ENCODE results near the gene MOGAT3.
"Not testable (repeated sequence)": the region's sequence is repeated elsewhere in the genome, so short reads cannot be mapped to it uniquely, and the experiment has no call there.

The MOGAT3 gene

GRCh38 chr7:101203740-101204738, 3.2 kb upstream of the MOGAT3 start:
- DNase-seq = not testable (repeated sequence)

DNA sequence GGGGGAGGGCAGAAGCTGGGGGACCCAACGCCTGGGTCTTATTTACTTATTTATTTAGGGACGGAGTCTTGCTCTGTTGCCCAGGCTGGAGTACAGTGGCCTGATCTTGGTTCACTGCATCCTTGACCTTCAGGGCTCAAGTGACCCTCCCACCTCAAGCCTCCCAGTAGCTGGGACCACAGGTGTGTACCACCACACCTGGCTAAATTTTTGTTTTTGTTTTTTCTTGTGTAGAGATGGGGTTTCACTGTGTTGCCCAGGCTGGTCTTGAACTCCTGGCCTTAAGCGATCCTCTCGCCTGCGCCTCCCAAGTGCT, 1.7 kb upstream of the MOGAT3 start:
- DNase-seq = no peak

DNA sequence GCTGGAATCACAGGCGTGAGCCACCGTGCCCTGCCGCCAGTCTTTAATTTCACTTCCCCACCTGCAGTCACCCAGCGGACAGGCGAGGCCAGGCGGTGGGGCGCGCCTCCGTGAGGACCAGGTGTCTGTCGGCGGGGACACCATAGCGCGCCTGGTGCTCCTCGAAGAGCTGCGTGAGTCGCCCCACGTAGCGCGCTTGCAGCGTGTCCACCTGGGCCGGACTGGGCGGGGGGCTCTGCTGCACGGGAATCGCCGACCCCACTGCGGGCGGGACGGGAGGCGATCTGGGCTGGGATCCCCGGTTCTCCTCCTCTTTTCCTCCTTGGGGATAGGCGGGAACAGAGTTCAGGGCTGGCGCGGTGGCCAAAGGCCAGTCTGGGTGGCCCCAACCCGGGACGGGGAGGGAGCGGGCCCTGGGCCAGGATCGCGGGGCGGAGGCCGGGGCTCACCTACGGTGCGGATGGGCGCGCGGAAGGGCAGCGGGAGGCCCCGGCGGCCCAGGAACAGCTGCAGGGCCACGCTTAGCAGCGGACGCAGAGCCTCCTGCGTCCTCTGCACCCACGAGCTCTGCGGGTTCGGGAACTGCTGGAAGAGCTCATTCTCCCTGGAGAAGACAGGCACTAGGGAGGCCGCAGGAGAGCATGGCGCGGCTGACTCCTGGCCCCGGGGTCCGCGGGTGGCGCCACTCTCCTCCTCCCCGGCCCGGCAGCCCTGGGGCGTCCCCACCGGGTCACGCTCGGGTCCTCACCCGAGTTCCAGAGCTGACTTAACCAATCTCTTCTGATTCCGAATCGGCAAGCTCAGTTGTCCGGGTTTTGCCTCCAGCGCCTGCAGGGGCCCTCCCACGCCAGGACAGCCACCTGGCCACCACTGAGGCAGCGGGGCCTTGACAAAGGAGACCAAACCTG, 1.1 kb upstream of the MOGAT3 start:
- DNase-seq = no peak

GRCh38 chr7:101200504-101200861, 353 bp downstream of the MOGAT3 start:
- no peak for DNase-seq

- DNase-seq = not testable (repeated sequence)
Observed at GRCh38 chr7:101199522-101199921, 1.3 kb downstream of the MOGAT3 start.

GRCh38 chr7:101198476-101198875, 2.4 kb downstream of the MOGAT3 start:
- no peak for DNase-seq

DNA sequence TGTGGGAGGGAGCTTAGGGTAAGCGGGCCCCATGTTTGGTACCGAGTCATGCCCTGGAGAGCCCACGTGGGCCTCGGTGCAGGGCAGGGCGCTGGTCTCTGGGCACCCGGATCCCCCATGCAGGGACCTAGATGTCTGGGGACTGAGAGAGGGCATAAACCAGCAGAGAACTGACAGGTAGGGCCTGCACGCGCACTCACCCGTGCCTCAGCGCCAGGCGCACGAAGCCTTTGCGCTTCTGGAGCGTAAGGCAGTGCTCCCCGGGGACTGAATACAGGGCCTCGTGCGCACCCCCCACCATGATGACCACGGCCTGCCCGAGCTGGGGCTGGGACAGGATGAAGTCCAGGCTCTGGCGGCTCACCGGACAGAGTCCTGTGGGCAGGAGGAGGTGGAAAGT, 2.8 kb downstream of the MOGAT3 start:
- no peak for DNase-seq

DNA sequence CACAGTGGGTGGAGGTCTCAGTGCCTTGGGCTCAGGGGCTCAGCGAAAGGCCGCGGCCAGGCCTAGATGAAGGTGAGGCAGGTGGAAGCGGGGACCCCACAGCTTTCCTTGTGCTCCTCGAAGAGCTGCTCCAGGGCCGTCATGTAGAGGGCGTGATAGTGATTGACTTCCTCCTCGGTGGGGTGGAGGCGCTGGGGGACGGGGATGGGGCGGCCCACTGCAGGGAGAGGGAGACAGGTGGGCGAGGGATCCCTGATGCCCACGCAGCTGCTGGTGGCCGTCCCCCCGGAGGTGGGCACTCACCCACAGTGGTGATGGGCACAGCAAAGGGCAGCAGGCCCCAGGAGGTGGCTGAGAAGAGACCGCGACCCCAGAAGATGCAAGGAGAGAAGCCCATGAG, 5.0 kb downstream of the MOGAT3 start:
- DNase-seq = no peak

GRCh38 chr7:101189109-101189508, 11.7 kb downstream of the MOGAT3 start:
- no peak for DNase-seq

DNA sequence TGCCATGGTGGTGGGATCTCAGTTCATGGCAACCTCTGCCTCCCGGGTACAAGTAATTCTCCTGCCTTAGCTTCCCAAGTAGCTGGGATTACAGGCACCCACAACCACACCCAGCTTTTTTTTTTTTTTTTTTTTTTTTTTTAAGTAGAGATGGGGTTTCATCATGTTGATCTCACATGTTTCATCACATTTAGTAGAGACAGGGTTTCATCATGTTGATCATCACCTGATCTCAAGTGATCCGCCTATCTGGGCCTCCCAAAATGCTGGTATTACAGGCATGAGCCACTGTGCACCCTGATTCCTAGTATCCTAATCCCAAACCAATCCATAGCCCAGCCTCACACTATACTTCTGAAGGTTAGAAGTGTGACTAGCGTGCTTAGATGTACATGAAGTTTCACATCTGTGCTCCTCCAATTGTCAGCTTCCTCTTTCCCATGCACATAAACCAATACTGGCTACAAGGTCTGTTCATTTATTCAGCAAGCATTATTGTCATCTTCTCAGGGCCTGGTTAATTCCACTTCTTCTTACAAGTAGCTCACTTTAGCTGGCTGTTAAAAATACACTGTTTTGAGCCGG, 13.9 kb downstream of the MOGAT3 start:
- DNase-seq = no peak

DNA sequence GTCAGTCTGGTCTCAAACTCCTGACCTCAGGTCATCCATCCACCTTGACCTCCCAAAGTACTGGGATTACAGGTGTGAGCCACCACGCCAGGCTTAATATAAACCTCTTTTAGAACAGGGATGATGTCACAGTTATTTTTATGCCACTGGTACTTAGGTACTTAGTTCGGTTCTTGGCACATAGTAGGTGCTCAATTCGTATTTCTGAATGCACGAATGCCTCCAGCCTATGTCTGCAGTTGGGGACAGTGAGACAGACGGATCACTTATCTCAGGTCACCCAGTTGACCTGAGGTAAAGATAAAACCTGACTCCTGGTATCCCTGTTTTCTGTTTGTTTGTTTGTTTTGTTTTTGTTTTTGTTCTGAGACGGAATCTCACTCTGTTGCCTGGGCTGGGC, 14.6 kb downstream of the MOGAT3 start:
- DNase-seq = no peak

- DNase-seq = no peak
Observed at GRCh38 chr7:101185258-101185839, 15.5 kb downstream of the MOGAT3 start.

DNA sequence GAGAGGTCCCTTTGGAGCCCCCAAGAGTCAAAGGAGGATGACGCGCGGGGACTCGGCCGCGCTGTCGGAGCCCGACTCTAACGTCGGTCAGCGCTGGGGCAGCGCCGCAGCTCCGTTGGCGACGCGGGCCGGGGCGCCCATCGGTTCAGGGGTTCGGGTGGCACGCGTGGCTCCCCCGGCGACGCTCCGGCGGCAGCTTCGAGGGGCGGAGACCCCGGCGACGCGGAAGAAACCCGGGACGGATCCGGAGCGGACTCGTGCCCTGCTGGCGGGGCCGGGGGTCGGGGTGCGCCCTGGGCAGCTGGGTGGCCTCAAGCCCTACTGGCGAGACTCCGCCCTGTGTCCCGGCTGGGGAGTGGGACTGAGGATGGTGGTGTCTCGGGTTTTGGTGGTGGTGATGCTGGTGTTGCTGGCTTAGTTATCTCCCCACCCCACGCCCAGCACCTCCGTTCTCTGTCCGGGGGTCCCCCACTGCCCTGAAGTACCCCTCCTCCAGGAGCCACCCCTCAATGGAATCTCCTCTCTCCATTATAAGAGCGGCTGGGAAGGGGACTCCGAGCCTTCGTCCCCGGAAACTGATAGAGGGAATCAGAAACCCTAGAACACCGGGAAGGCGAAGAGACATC, 20.6 kb downstream of the MOGAT3 start, which contains the start of gene NAT16:
Gene NAT16, minus strand, starts transcription at position 164 of the 626 bp plus-strand sequence. CDS start 5,486 bp downstream, outside the sequence.
- no peak for DNase-seq

GRCh38 chr7:101179713-101180112, 21.1 kb downstream of the MOGAT3 start:
- DNase-seq = no peak

- DNase-seq = no peak
Observed at GRCh38 chr7:101179117-101179516, 21.7 kb downstream of the MOGAT3 start.

DNA sequence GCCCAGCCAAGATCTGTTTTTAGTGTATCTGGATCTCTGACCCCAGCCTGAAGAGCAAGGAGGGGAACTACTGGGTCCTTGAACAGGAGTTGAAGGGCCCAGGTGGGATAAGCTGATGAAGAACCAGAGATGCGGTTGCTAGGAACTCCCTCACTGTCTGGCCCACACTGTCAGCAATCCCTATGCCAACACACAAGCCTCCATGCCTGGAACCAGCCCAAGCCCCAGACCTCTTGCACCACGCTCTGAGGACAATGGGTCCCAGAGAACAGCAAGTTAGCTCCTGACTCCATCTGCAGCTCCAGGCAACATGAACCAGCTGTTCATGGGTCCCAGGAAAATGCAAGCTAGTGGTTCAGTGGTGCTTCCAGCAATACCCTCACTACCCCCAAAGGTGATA, 23.2 kb downstream of the MOGAT3 start:
- DNase-seq = no peak

DNA sequence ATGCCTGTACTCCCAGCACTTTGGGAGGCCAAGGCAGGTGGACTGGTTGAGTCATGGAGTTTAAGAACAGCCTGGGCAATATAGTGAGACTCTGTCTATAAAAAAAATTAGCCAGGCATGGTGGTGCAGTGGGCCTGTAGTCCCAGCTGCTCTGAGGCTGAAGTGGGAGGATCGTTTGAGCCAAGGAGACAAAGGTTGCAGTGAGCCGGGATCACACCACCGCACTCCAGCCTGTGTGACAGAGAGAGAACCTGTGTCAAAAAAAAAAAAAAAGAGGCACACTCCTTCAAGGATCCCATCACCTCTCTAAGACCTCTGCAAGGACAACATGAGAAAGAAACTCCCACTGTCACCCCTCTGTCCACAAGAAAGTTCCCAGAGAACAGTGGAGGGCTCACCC, 25.2 kb downstream of the MOGAT3 start:
- DNase-seq = no peak

- no peak for DNase-seq
Observed at GRCh38 chr7:101174322-101174854, 26.4 kb downstream of the MOGAT3 start.

- DNase-seq = no peak
Observed at GRCh38 chr7:101173752-101174244, 27.0 kb downstream of the MOGAT3 start.

DNA sequence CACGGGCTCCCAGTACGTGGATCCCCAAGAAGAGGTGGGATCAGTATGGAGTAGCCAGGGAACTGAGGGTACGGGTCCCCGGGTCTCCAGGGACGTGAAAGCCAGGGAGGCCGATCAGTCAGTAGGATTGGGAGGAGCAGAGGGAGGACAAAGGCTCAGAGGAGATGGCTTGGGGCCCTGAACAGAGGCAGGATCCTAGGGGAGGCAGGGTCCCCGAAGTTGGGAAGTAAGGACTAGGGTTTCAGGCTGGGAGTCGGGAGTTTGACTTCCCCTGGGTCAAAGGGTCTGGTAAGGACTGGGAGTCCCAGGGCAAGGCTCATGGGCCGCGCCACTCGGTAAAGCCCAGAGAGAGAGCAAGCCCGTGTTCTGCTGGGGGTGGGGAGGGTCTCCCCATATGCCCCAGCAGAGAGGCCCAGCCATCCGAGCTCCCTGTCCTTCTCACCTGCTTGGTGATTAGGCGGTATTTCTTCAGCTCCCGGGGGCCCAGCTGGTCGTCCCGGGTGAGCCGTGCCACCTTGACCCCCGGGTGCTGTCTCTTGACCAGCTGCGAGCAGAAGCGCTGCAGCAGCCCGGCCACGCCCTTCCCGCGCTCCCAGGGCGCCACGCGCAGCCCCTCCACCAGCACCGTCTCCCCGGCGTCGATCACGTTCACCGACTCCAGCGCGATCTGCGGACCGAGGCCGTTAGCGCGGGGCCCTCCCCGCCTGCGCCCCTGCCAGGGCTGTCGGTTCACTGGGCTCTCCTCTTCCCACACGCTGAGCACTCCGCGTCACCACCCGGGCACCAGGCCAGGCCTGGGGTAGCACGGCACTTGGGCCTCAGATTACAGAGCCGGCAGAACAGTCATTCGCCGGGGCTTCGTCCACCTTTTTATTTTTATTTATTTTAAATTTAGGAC, 27.7 kb downstream of the MOGAT3 start:
- no peak for DNase-seq

All from hippocampal formation (tissue), 2 donors.